T-cell (primary cell): ENCODE data around the gene TTC23. TPM values are rescaled to one million over a fixed set of nuclear protein-coding genes. Genes with fewer than 3 reads are reported as not detected.

ENCODE experiments used
- ATAC-seq, 4 experiments: fragments of 200-7000 bp in 3 of 4; fragments of 150-1000 bp in 1 of 4; cut with Tn5 transposase; replicated peaks in 1 of 4; 1 replicate in 3 of 4; 2 replicates in 1 of 4; pipeline ENCODE4 v1.10.0; 2021; ENCODE audit warnings: moderate library complexity in 3 of 4, mild to moderate bottlenecking in 2 of 4, moderate number of reproducible peaks in 1 of 4
- CTCF ChIA-PET, 2 donors: fragments of 300-600 bp; sonication (Branson Sonifier 250); formaldehyde crosslinking; loops; one replicate each; lab custom pipeline; 2022; ENCODE audit warnings: antibody characterized with exemption in 2 of 2; lab: Charles Lee
- POLR2A ChIA-PET, 2 donors: fragments of 300-600 bp; sonication (Branson Sonifier 250); formaldehyde crosslinking; loops; one replicate each; lab custom pipeline; 2022; ENCODE audit warnings: antibody characterized with exemption in 2 of 2; lab: Charles Lee
- DNase-seq, 35 experiments: peaks; one replicate each; pipeline versions ENCODE4 v3.0.0 to v3.0.0-alpha.2; 2013 to 2023
- H3K27ac ChIP-seq: one replicate; pipeline ENCODE4 v1.5.1; 2013; ENCODE audit warnings: low read length
- H3K27me3 ChIP-seq, 2 experiments: replicated peaks in 1 of 2; 1 replicate in 1 of 2; 2 replicates in 1 of 2; pipeline versions ENCODE4 v1.6.1 to v1.7.0; 2013; ENCODE audit warnings: low read length in 1 of 2, mixed read lengths in 1 of 2; ENCODE audit not compliant: control insufficient read depth in 2 of 2, insufficient read depth in 2 of 2; ENCODE audit errors: extremely low read depth in 1 of 2
- H3K36me3 ChIP-seq, 2 donors: 1 replicate in 1 of 2; 2 replicates in 1 of 2; pipeline versions ENCODE4 v1.6.1 to v1.7.0; 2013; ENCODE audit warnings: low read length in 1 of 2; ENCODE audit not compliant: control insufficient read depth in 2 of 2, insufficient read depth in 1 of 2; ENCODE audit errors: extremely low read depth in 1 of 2
- H3K4me1 ChIP-seq, 2 experiments: 1 replicate in 1 of 2; 2 replicates in 1 of 2; pipeline versions ENCODE4 v1.6.1 to v1.7.0; 2013; ENCODE audit warnings: low read length in 2 of 2, mixed read lengths in 1 of 2; ENCODE audit not compliant: insufficient read depth in 2 of 2, control insufficient read depth in 1 of 2; ENCODE audit errors: extremely low read depth in 1 of 2
- H3K4me3 ChIP-seq, 2 donors: 1 replicate in 1 of 2; 2 replicates in 1 of 2; pipeline versions ENCODE4 v1.5.1 to v1.7.0; 2013; ENCODE audit warnings: mild to moderate bottlenecking in 2 of 2, low read length in 1 of 2, moderate library complexity in 1 of 2; ENCODE audit not compliant: control insufficient read depth in 1 of 2; ENCODE audit errors: extremely low read depth in 1 of 2
- H3K9me3 ChIP-seq: 2 replicates; pipeline ENCODE4 v1.7.0; 2013
- H3K27ac Mint-ChIP-seq, 2 donors: one replicate each; pipeline ENCODE4 v1.8.0; 2020 to 2021; ENCODE audit warnings: mild to moderate bottlenecking in 2 of 2, mixed read lengths in 2 of 2
- H3K27me3 Mint-ChIP-seq, 2 donors: one replicate each; pipeline ENCODE4 v1.8.0; 2021 to 2022; ENCODE audit warnings: mixed read lengths in 2 of 2
- H3K36me3 Mint-ChIP-seq: one replicate; pipeline ENCODE4 v1.8.0; 2021; ENCODE audit warnings: mixed read lengths
- H3K4me1 Mint-ChIP-seq, 3 donors: one replicate each; pipeline ENCODE4 v1.8.0; 2020 to 2022; ENCODE audit warnings: mixed read lengths in 3 of 3, mild to moderate bottlenecking in 1 of 3
- H3K4me3 Mint-ChIP-seq, 3 donors: one replicate each; pipeline ENCODE4 v1.8.0; 2020 to 2022; ENCODE audit warnings: mild to moderate bottlenecking in 3 of 3, mixed read lengths in 3 of 3, moderate library complexity in 3 of 3
- H3K9me3 Mint-ChIP-seq, 3 donors: one replicate each; pipeline ENCODE4 v1.8.0; 2020 to 2022; ENCODE audit warnings: mixed read lengths in 3 of 3
- WGBS: methylation state at CpG from one replicate; pipeline ENCODE4 v1.1.5; 2013; ENCODE audit warnings: missing lambda C conversion rate; ENCODE audit not compliant: insufficient coverage; 5-methylcytosine and 5-hydroxymethylcytosine counted together
- total RNA-seq, 35 experiments: library from RNA in 6 of 35; stranded (reverse) in 6 of 35; fragments of 120-200 nt in 1 of 35; gene quantifications; one replicate each; pipeline versions ENCODE4 v1.2.1 to v1.2.4 and lab custom pipeline; 2013 to 2026

Gene TTC23
- total RNA-seq, 5 donors from 2014 or later (not counting 1 experiment from before 2014, with no cell fraction given), result 0.18 to 2.2 (median 1.3) TPM; not detected in 2

DNA sequence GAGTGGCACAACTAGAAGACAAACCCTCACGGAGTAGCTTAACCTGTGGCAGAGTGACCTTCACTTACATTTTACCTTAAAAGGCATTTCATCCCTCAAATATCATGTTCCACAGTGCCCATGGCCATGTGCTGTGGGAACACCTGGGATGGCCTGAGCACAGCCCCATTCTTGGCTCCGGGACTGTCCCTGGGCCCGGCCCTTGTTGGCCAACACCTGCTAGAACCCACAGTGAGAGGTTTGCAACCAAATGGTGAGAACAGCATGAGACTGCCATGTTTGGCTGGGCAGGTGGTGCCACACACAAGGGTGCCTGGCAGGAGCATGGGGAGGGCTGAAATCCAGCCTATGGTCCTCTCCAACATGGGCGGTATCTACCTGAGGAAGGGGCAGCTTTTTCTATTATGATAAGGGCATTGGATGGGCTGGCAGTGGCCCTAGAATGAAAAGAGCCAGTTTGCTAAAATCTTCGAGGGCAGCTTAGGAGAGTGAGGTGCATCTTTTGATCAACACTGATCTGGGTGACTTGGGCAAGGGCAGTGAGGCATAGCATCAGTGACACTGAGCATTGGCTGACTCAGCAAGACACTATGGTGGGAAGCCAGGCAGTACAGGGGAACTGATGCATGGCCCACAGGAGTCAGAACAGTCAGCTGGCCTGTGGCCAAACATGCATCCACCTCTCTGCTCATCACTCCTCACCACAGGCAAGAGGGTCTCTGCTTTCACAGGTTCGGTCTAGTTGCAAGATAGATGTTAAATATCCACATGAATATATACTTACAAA, 90.6 kb downstream of the TTC23 start:
- Histone ChIP-seq H3K4me1 (peaks cover 0 to 2% of the 10 kb centered on the region in 2 experiments), H3K27me3 (no peaks in the 10 kb centered on the region), H3K36me3 (no peaks in the 10 kb centered on the region), H3K4me3 (no peak overlapping the region), H3K27ac (no peak overlapping the region), H3K9me3 (no peaks in the 10 kb centered on the region)
- no peak for DNase-seq
- no peaks in the 10 kb centered on the region for H3K36me3 Mint-ChIP-seq
- H3K27me3 Mint-ChIP-seq, result no peaks in the 10 kb centered on the region
- no peak overlapping the region for H3K27ac Mint-ChIP-seq
- 85% methylated on average over 5 of the region's 6 CpGs for WGBS
- no peak overlapping the region for H3K4me3 Mint-ChIP-seq
- ChIA-PET CTCF (no interaction called here), POLR2A (no interaction called here)
- H3K9me3 Mint-ChIP-seq, result no peaks in the 10 kb centered on the region
- no peak for ATAC-seq
- peaks cover 8 to 13% (median 13%) of the 10 kb centered on the region in 3 donors for H3K4me1 Mint-ChIP-seq

GRCh38 chr15:99157456-99157855, 91.9 kb downstream of the TTC23 start:
- no peaks in the 10 kb centered on the region for H3K36me3 ChIP-seq
- CTCF ChIA-PET, result interaction anchor here in 1 of 2 donors (0.5 kb wide), 1 partner anchor 10 kb away, joined by 3 read pairs; no protein-coding TSS in a partner anchor
- H3K4me1 ChIP-seq, result peaks cover 0 to 2% of the 10 kb centered on the region in 2 experiments
- H3K4me1 Mint-ChIP-seq, result peaks cover 0 to under 1% (median under 1%) of the 10 kb centered on the region in 3 donors
- H3K36me3 Mint-ChIP-seq, result no peaks in the 10 kb centered on the region
- no peak overlapping the region for H3K27ac Mint-ChIP-seq
- 100% methylated on average over 2 of the region's 3 CpGs for WGBS
- H3K9me3 ChIP-seq, result no peaks in the 10 kb centered on the region
- DNase-seq (no peak), ATAC-seq (no peak)
- no peak overlapping the region for H3K27ac ChIP-seq
- no peak overlapping the region for H3K4me3 ChIP-seq
- H3K27me3 ChIP-seq, result no peaks in the 10 kb centered on the region
- no peaks in the 10 kb centered on the region for H3K9me3 Mint-ChIP-seq
- H3K4me3 Mint-ChIP-seq, result no peak overlapping the region
- H3K27me3 Mint-ChIP-seq, result no peaks in the 10 kb centered on the region
- POLR2A ChIA-PET, result no interaction called here

DNA sequence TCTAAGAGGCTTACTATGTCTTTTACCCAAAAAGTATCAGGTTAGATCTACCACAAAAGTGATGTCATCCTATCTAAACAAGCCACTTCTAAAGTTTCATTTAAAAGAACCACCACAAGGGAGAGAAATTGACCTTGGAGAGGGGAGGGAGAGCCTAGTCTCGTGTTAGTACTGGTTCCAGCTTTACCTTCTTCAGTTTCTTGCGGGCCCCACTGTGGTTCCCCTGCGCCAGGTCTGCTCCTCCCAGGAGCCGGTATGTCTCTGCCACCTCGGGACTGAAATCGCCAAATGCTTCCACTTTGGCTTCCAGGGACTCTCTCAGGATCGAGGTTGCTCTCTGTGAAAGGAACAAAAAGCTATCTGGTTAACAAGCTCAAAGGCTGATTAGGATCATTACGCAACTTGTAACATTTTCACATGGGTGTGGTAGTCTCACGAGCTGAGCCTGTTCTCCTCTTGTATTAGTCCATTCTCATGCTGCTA, 93.4 kb downstream of the TTC23 start:
- no peak for ATAC-seq
- no peak overlapping the region for H3K27ac Mint-ChIP-seq

DNA sequence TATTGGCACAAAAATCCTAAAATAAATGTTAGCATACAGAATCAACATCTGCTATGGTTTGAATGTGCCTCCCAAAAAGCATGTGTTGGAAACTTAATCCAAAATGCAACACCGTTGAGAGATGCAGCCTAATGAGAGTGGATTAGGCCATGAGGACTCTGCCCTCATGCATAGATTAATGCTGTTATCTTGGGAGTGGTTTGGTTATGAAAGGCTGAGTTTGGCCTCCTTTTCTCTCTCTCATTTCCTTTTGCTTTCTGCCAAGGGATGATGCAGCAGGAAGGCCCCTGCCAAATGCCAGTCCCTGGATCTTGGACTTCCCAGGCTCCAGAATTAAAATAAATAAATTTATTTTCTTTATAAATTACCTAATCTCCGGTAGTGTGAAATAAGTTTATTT, 95.1 kb downstream of the TTC23 start:
- Mint-ChIP-seq H3K9me3 (no peaks in the 10 kb centered on the region), H3K36me3 (no peaks in the 10 kb centered on the region), H3K27me3 (no peaks in the 10 kb centered on the region), H3K4me1 (no peaks in the 10 kb centered on the region), H3K27ac (no peak overlapping the region), H3K4me3 (no peak overlapping the region)
- no CpG with 5 or more reads among the region's 2 CpGs for WGBS
- no peaks in the 10 kb centered on the region for H3K27me3 ChIP-seq
- no peak for ATAC-seq
- no peak overlapping the region for H3K27ac ChIP-seq
- H3K9me3 ChIP-seq, result no peaks in the 10 kb centered on the region
- H3K4me3 ChIP-seq, result no peak overlapping the region
- H3K4me1 ChIP-seq, result peaks cover 0 to 2% of the 10 kb centered on the region in 2 experiments
- ChIA-PET CTCF (no interaction called here), POLR2A (no interaction called here)
- H3K36me3 ChIP-seq, result no peaks in the 10 kb centered on the region
- DNase-seq, result no peak

More for the DNA sequence above, 93.4 kb downstream of the TTC23 start:
- ChIA-PET POLR2A (no interaction called here), CTCF (no interaction called here)
- no peak overlapping the region for H3K4me3 ChIP-seq
- no peaks in the 10 kb centered on the region for H3K27me3 Mint-ChIP-seq
- no peak overlapping the region for H3K4me3 Mint-ChIP-seq
- no peaks in the 10 kb centered on the region for H3K27me3 ChIP-seq
- H3K36me3 Mint-ChIP-seq, result no peaks in the 10 kb centered on the region
- H3K36me3 ChIP-seq, result no peaks in the 10 kb centered on the region
- no peaks in the 10 kb centered on the region for H3K4me1 Mint-ChIP-seq
- H3K27ac ChIP-seq, result no peak overlapping the region
- WGBS, result 82% methylated on average over 6 of the region's 9 CpGs
- no peaks in the 10 kb centered on the region for H3K9me3 ChIP-seq
- H3K4me1 ChIP-seq, result peaks cover 0 to 2% of the 10 kb centered on the region in 2 experiments
- DNase-seq, result no peak
- H3K9me3 Mint-ChIP-seq, result no peaks in the 10 kb centered on the region

DNA sequence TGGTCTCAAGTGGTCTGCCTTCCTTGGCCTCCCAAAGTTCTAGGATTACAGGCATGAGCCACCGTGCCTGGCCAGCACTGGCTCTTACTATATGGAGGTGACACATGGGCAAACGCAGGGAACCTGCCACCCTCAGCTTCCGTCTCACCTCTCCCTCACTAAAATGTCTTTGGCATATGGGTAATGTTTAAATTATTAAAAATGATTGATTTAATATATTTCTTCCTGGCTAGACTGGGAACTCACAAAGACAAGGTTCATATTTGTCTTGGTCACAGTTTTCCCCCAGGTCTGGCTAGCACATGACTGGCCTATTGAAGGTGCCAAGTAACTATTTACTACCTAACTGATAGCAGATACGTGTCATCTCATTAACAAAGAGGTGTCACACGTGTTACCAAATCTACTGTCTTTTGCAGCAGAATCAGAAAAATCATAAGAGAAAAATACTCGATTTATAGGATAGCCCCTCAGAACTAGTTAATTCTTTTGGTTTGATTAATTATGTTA, 96.3 kb downstream of the TTC23 start:
- no peak overlapping the region for H3K27ac ChIP-seq
- no peaks in the 10 kb centered on the region for H3K9me3 ChIP-seq
- ChIA-PET CTCF (no interaction called here), POLR2A (no interaction called here)
- H3K36me3 ChIP-seq, result no peaks in the 10 kb centered on the region
- Mint-ChIP-seq H3K4me1 (no peaks in the 10 kb centered on the region), H3K36me3 (no peaks in the 10 kb centered on the region), H3K9me3 (no peaks in the 10 kb centered on the region), H3K4me3 (no peak overlapping the region), H3K27ac (no peak overlapping the region), H3K27me3 (no peaks in the 10 kb centered on the region)
- H3K4me3 ChIP-seq, result no peak overlapping the region
- WGBS, result no CpG with 5 or more reads among the region's 6 CpGs
- peaks cover 0 to 2% of the 10 kb centered on the region in 2 experiments for H3K4me1 ChIP-seq
- DNase-seq (peak in 1 of 35 experiments; percentile 8), ATAC-seq (no peak)
- H3K27me3 ChIP-seq, result no peaks in the 10 kb centered on the region

- Mint-ChIP-seq H3K36me3 (no peaks in the 10 kb centered on the region), H3K4me1 (no peaks in the 10 kb centered on the region), H3K4me3 (no peak overlapping the region), H3K9me3 (no peaks in the 10 kb centered on the region), H3K27me3 (no peaks in the 10 kb centered on the region), H3K27ac (no peak overlapping the region)
- H3K4me3 ChIP-seq, result no peak overlapping the region
- H3K4me1 ChIP-seq, result peaks cover 0 to 2% of the 10 kb centered on the region in 2 experiments
- H3K36me3 ChIP-seq, result no peaks in the 10 kb centered on the region
- H3K9me3 ChIP-seq, result no peaks in the 10 kb centered on the region
- ATAC-seq (no peak), DNase-seq (no peak)
- ChIA-PET CTCF (no interaction called here), POLR2A (no interaction called here)
- no peak overlapping the region for H3K27ac ChIP-seq
- H3K27me3 ChIP-seq, result no peaks in the 10 kb centered on the region
- WGBS, result 79% methylated on average over 2 of the region's 2 CpGs
Observed at GRCh38 chr15:99151156-99151555, 98.2 kb downstream of the TTC23 start.
